Activated T-cell treated with anti-CD3 and anti-CD28 coated beads, Interleukin-2, amount 50 U/mL, for 72 hours (primary cell): Measurements from ENCODE around the gene TPT1. TPM values are rescaled to one million over a fixed set of nuclear protein-coding genes. Genes with fewer than 3 reads are reported as not detected.

Source experiments
- ATAC-seq, 2 donors: fragments of 150-1000 bp; cut with Tn5 transposase; replicated peaks in 1 of 2; 2 replicates each; pipeline ENCODE4 v1.10.0; 2021; ENCODE audit warnings: moderate library complexity in 2 of 2, mild to moderate bottlenecking in 1 of 2
- DNase-seq, 2 donors: peaks; one replicate each; pipeline ENCODE4 v3.0.0; 2021 to 2022; ENCODE audit warnings: mixed read lengths in 1 of 2
- H3K27ac Mint-ChIP-seq: one replicate; pipeline ENCODE4 v1.8.0; 2022; ENCODE audit warnings: mild to moderate bottlenecking, moderate library complexity, mixed read lengths
- H3K27me3 Mint-ChIP-seq: one replicate; pipeline ENCODE4 v1.8.0; 2022; ENCODE audit warnings: low read depth, mixed read lengths
- H3K36me3 Mint-ChIP-seq, 2 donors: one replicate each; pipeline ENCODE4 v1.8.0; 2022; ENCODE audit warnings: mixed read lengths in 2 of 2, mild to moderate bottlenecking in 1 of 2; ENCODE audit not compliant: insufficient read depth in 2 of 2
- H3K4me1 Mint-ChIP-seq: one replicate; pipeline ENCODE4 v1.8.0; 2022; ENCODE audit warnings: low read depth, mixed read lengths
- H3K4me3 Mint-ChIP-seq, 2 donors: one replicate each; pipeline ENCODE4 v1.8.0; 2022; ENCODE audit warnings: mild to moderate bottlenecking in 2 of 2, mixed read lengths in 2 of 2, moderate library complexity in 2 of 2
- H3K9me3 Mint-ChIP-seq, 2 donors: one replicate each; pipeline ENCODE4 v1.8.0; 2022; ENCODE audit warnings: mixed read lengths in 2 of 2
- total RNA-seq, 2 donors: library from RNA; stranded (reverse); gene quantifications; one replicate each; pipeline ENCODE4 v1.2.3, GENCODE V29; 2022

Gene TPT1
- total RNA-seq, 2 donors from 2014 or later: 3,358 to 3,644 TPM

DNA sequence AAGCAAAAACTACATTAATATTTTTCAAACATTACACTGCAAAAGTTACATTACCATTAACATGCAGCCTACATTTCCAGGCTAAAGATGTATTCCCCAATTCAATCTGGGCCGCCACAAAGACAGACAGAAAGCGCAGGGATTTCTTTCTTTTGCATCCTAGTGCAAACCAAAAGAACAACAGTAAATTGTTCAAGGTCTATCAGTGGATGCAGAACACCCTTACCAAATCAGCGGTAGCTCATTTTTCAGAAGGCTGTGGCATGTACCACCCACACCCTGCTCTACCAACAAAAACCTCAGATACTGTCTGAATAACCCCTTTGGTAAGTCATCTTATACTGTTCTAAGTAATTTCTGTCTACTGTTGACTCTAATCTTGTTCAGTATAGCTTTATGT is 3.6 kb downstream of the TPT1 start:
- Mint-ChIP-seq H3K4me1 (peaks cover 81% of the 10 kb centered on the region), H3K36me3 (peaks cover 28 to 43% of the 10 kb centered on the region in 2 donors), H3K27me3 (no peaks in the 10 kb centered on the region), H3K9me3 (no peaks in the 10 kb centered on the region), H3K4me3 (peak overlapping the region; percentile 89 to 93), H3K27ac (peak overlapping the region; percentile 93)
- peak; percentile 21 for ATAC-seq
- DNase-seq: peak; percentile 34 to 45

GRCh38 chr13:45336025-45336800 is 4.8 kb downstream of the TPT1 start:
- Mint-ChIP-seq H3K4me3 (peak overlapping the region; percentile 89 to 93), H3K27ac (peak overlapping the region; percentile 93), H3K27me3 (no peaks in the 10 kb centered on the region), H3K4me1 (peaks cover 84% of the 10 kb centered on the region), H3K36me3 (peaks cover 26 to 42% of the 10 kb centered on the region in 2 donors), H3K9me3 (no peaks in the 10 kb centered on the region)
- DNase-seq (no peak), ATAC-seq (no peak)

DNA sequence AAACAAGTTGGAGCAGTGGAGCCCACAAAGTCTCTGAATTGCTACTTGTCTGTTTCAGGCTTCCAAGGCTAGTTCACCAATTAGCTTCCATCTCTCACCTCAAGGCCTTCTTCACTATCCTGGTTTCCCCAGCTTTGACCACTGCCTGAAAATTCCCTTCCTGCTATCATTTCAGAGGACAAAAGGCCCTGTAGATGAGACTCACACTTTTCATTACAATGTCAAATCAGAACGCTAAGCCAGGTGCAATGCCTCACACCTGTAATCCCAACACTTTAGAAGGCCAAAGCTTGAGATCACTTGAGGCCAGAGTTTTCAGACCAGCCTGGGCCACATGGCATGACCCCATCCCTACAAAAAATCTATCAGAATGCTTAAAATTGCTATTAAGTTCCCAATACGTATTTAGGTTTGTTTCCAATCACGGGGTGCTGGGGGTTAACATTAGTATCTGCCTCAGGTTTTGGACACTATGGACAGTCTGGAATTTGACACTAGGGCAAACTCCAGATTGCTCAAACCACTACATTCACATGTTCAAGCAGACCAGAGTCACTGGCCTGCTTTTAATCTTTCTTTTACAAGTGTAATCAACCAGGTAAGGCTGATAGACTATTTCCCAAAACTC is 5.5 kb downstream of the TPT1 start:
- no peak for DNase-seq
- H3K27ac Mint-ChIP-seq: peak overlapping the region; percentile 34
- no peak for ATAC-seq
- peak overlapping the region; percentile 89 to 93 for H3K4me3 Mint-ChIP-seq
- H3K9me3 Mint-ChIP-seq: no peaks in the 10 kb centered on the region
- H3K36me3 Mint-ChIP-seq: peaks cover 26 to 42% of the 10 kb centered on the region in 2 donors
- H3K4me1 Mint-ChIP-seq: peaks cover 90% of the 10 kb centered on the region
- no peaks in the 10 kb centered on the region for H3K27me3 Mint-ChIP-seq

GRCh38 chr13:45333977-45334922 is 6.7 kb downstream of the TPT1 start:
- peak; percentile 38 to 43 for DNase-seq
- H3K36me3 Mint-ChIP-seq: peaks cover 21 to 33% of the 10 kb centered on the region in 2 donors
- H3K4me1 Mint-ChIP-seq: peaks cover 93% of the 10 kb centered on the region
- no peaks in the 10 kb centered on the region for H3K27me3 Mint-ChIP-seq
- peak overlapping the region; percentile 66 for H3K27ac Mint-ChIP-seq
- H3K4me3 Mint-ChIP-seq: peak overlapping the region; percentile 9 to 89
- ATAC-seq: peak; percentile 29 to 40
- no peaks in the 10 kb centered on the region for H3K9me3 Mint-ChIP-seq

GRCh38 chr13:45333251-45333976 is 7.6 kb downstream of the TPT1 start:
- ATAC-seq: no peak
- peaks cover 14 to 25% of the 10 kb centered on the region in 2 donors for H3K36me3 Mint-ChIP-seq
- no peak overlapping the region for H3K4me3 Mint-ChIP-seq
- H3K27me3 Mint-ChIP-seq: no peaks in the 10 kb centered on the region
- H3K9me3 Mint-ChIP-seq: no peaks in the 10 kb centered on the region
- H3K27ac Mint-ChIP-seq: peak overlapping the region; percentile 66
- peaks cover 87% of the 10 kb centered on the region for H3K4me1 Mint-ChIP-seq
- DNase-seq: no peak

DNA sequence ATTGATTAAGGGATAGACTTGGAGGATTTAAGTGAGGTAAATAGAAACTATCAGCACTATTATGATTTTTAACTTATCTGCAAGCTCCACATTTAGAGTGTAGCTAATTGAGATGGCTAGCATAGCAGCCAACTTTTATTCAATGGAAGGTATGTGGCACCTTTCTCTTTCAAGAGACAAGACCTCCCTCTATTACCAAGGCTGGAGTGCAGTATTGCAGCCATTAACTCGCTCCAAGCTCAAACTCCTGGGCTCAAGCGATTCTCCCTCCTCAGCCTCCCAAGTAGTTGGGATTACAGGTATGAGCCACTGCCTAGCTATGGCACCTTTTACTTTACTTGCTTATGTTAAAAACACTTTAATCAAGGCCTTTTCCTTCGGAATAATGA is 8.2 kb downstream of the TPT1 start:
- Mint-ChIP-seq H3K36me3 (peaks cover 14 to 19% of the 10 kb centered on the region in 2 donors), H3K4me3 (no peak overlapping the region), H3K9me3 (no peaks in the 10 kb centered on the region), H3K4me1 (peaks cover 87% of the 10 kb centered on the region), H3K27ac (peak overlapping the region; percentile 74), H3K27me3 (no peaks in the 10 kb centered on the region)
- ATAC-seq (no peak), DNase-seq (no peak)

- Mint-ChIP-seq H3K9me3 (no peaks in the 10 kb centered on the region), H3K27ac (peak overlapping the region; percentile 74), H3K36me3 (peaks cover 14 to 17% of the 10 kb centered on the region in 2 donors), H3K4me1 (peaks cover 87% of the 10 kb centered on the region), H3K4me3 (no peak overlapping the region), H3K27me3 (no peaks in the 10 kb centered on the region)
- ATAC-seq (no peak), DNase-seq (no peak)
These were observed 8.8 kb downstream of the TPT1 start for GRCh38 chr13:45332036-45332830.

DNA sequence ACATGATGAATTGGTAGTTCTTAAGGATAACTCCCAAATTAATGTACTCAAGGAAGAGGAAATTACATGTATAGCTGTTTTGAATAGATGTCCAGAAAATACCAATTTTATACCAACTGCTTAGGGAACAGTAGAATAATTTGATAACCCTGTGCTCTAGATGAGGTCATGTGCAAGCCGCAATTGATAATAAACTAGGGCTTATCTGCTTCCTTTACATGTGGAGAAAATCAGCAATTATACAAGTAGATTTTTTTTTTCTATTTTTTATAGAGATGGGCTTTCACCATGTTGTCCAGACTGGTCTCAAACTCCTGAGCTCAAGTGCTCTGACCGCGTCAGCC is 9.3 kb downstream of the TPT1 start:
- ATAC-seq: no peak
- peaks cover 10 to 11% of the 10 kb centered on the region in 2 donors for H3K36me3 Mint-ChIP-seq
- H3K27ac Mint-ChIP-seq: no peak overlapping the region

DNA sequence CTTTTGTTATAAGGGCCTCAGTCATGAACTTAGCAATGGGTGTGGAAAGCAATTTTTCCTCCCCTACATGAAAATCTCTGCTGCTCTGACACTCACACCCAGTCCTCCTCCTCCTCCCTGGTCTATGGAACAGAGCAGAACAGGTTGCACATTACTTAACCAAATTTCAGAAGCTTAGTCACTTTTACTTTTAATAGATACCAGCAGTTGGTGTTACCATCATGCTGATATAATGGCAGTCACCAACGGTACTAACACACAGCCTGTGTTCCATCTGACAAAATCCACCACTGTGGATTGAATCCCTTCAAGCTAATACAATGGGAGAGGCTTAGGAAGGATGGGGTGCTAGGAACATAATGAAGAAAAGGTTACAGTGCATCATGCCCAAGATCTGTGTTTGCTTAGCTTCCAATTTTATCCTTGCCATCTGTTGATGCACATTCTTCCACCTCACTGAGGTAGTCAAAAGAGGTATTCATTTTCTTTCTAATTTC is 9.8 kb downstream of the TPT1 start:
- Mint-ChIP-seq H3K4me1 (peaks cover 78% of the 10 kb centered on the region), H3K9me3 (no peaks in the 10 kb centered on the region), H3K4me3 (no peak overlapping the region), H3K27ac (peak overlapping the region; percentile 59), H3K36me3 (peaks cover 5 to 6% of the 10 kb centered on the region in 2 donors), H3K27me3 (no peaks in the 10 kb centered on the region)
- DNase-seq (no peak), ATAC-seq (peak in 1 of 2 donors; percentile 7)

More for the DNA sequence above, 9.3 kb downstream of the TPT1 start:
- Mint-ChIP-seq H3K4me3 (no peak overlapping the region), H3K27me3 (no peaks in the 10 kb centered on the region), H3K9me3 (no peaks in the 10 kb centered on the region), H3K4me1 (peaks cover 83% of the 10 kb centered on the region)
- no peak for DNase-seq

DNA sequence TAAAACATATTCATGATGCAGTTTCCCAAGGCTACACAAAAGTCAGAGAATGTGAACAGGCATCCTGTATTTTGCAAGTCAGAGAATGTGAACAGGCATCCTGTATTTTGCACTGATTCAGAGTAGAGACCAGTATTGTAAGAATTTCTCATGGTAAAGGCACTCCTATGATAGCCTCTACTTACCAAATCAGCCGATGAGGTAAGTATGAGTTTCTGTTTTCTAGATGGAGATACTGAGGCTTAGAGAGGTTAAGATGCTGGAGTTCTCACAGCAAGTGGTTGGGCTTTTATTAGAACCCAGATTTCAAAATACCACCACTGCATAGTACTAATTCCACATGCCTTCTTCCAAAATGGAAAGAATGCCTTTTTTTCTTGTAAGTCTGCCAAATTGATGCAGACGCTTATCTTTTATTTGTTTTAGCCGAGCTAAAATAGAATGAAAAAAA is 12.3 kb downstream of the TPT1 start:
- no peaks in the 10 kb centered on the region for H3K9me3 Mint-ChIP-seq
- no peak overlapping the region for H3K4me3 Mint-ChIP-seq
- H3K27ac Mint-ChIP-seq: no peak overlapping the region
- H3K4me1 Mint-ChIP-seq: peaks cover 53% of the 10 kb centered on the region
- ATAC-seq: no peak
- DNase-seq: no peak
- H3K36me3 Mint-ChIP-seq: no peaks in the 10 kb centered on the region
- no peaks in the 10 kb centered on the region for H3K27me3 Mint-ChIP-seq

- Mint-ChIP-seq H3K27ac (peak overlapping the region; percentile 35), H3K4me3 (peak overlapping the region in 1 of 2 donors; percentile 9), H3K27me3 (no peaks in the 10 kb centered on the region), H3K4me1 (peaks cover 40% of the 10 kb centered on the region), H3K36me3 (no peaks in the 10 kb centered on the region), H3K9me3 (no peaks in the 10 kb centered on the region)
- DNase-seq (no peak), ATAC-seq (peak; percentile 4 to 34)
These were observed 13.6 kb downstream of the TPT1 start for GRCh38 chr13:45327253-45327955.
